C4-2B (cell line): Measurements from ENCODE around the gene EMCN.

Source experiments
- ZFX ChIP-seq: fragments of 450-650 bp; IDR thresholded peaks from 2 replicates; pipeline ENCODE4 v1.6.1; 2017
- TF ChIP-seq, protein P1 (sequence below): fragments of 450-650 bp; conservative IDR thresholded peaks from 2 replicates; pipeline ENCODE4 v1.5.1; 2017; ENCODE audit warnings: mild to moderate bottlenecking

DNA sequence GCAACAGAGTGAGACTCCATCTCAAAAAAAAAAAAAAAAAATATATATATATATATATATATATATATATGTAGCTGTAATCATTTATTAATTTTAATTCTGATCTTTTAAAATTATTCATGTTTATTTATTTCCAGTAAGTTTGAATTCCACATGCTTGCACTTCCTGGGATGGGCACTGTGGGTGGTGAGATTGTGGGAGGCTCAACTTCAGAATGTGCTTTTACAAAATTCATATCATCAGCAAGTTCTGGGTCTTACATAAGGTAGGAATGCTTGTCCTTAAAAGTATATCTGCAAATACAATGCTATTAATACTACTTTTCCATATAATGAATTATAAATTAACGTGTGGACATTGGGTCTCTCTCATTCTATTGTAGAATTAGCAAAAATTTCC lies 156.5 kb downstream of the EMCN start:
- TF ChIP-seq, protein P1, sequence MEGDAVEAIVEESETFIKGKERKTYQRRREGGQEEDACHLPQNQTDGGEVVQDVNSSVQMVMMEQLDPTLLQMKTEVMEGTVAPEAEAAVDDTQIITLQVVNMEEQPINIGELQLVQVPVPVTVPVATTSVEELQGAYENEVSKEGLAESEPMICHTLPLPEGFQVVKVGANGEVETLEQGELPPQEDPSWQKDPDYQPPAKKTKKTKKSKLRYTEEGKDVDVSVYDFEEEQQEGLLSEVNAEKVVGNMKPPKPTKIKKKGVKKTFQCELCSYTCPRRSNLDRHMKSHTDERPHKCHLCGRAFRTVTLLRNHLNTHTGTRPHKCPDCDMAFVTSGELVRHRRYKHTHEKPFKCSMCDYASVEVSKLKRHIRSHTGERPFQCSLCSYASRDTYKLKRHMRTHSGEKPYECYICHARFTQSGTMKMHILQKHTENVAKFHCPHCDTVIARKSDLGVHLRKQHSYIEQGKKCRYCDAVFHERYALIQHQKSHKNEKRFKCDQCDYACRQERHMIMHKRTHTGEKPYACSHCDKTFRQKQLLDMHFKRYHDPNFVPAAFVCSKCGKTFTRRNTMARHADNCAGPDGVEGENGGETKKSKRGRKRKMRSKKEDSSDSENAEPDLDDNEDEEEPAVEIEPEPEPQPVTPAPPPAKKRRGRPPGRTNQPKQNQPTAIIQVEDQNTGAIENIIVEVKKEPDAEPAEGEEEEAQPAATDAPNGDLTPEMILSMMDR = no peak
- TF ChIP-seq ZFX = no peak
